Measurements from ENCODE around the gene KIAA1671.

DNA sequence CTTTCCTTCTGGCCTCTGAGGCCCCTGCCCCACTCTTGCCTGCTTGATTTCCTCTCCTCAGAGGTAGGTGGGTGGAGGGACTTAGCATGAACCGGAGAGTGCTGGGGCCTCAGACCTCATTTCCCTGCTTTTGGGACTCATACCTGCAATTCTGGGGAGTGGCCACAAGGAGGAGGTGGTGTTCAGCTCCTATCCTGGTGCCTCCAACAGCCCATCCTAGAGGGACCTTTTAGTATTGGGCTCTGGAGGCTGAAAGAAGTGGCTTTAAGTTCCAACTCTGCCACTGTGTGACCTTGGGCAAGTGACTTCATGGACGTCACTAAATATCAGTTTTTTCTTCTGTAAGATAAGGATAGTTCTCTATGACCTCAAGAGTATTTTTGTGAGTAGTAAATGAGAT is 98.6 kb downstream of the KIAA1671 start:
- TF ChIP-seq, protein P1, sequence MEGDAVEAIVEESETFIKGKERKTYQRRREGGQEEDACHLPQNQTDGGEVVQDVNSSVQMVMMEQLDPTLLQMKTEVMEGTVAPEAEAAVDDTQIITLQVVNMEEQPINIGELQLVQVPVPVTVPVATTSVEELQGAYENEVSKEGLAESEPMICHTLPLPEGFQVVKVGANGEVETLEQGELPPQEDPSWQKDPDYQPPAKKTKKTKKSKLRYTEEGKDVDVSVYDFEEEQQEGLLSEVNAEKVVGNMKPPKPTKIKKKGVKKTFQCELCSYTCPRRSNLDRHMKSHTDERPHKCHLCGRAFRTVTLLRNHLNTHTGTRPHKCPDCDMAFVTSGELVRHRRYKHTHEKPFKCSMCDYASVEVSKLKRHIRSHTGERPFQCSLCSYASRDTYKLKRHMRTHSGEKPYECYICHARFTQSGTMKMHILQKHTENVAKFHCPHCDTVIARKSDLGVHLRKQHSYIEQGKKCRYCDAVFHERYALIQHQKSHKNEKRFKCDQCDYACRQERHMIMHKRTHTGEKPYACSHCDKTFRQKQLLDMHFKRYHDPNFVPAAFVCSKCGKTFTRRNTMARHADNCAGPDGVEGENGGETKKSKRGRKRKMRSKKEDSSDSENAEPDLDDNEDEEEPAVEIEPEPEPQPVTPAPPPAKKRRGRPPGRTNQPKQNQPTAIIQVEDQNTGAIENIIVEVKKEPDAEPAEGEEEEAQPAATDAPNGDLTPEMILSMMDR (IDR thresholded peaks at IDR 0.05) = peak in 4 of 5 experiments; percentile 28 to 39 (median 30)
- TF ChIP-seq EP300 (IDR thresholded peaks at IDR 0.05; ENCODE audit: low read depth) (no peak), POLR2A (IDR thresholded peaks at IDR 0.05) (no peak)

All from transverse colon (tissue), 3 donors.